H1 (cell line): ENCODE measurements around the gene MCL1. TPM values are rescaled to one million over a fixed set of nuclear protein-coding genes. Genes with fewer than 3 reads are reported as not detected.

Experiments used
- JUND ChIP-seq: IDR thresholded peaks from 2 replicates; pipeline ENCODE4 v1.6.1; 2011; ENCODE audit warnings: mild to moderate bottlenecking, improper control_type of control experiment, low read length
- RNF2 ChIP-seq: fragments of 200-900, 300-1000 bp; sonication (generic); IDR thresholded peaks from 2 replicates; pipeline ENCODE4 v1.7.1; 2016; ENCODE audit warnings: borderline replicate concordance, low read depth, mild to moderate bottlenecking, antibody characterized with exemption, low read length; ENCODE audit not compliant: poor library complexity, severe bottlenecking; ENCODE audit errors: missing control alignments
- polyA plus RNA-seq, 7 experiments: library from polyadenylated mRNA; depleted of rRNA in 3 of 7; stranded (reverse) in 5 of 7; unstranded in 2 of 7; fragments of >200 nt in 5 of 7; fragments of 200-250 nt in 2 of 7; gene quantifications; 1 replicate in 5 of 7; 2 replicates in 1 of 7; 4 replicates in 1 of 7; pipeline versions ENCODE4 v1.2.1 to v1.2.3, GENCODE V29; 2011 to 2013; ENCODE audit warnings: missing spikeins in 2 of 7, mixed read lengths in 2 of 7
- total RNA-seq: library from RNA; stranded (reverse); fragmentation: NEBNext Ultra II Directional; extraction: Animal tissue kit (Norgen Biotek cat#: 25700); gene quantifications from 2 replicates; pipeline ENCODE4 v1.2.1, GENCODE V29; 2021

MCL1 gene
- total and polyA plus RNA-seq, 2 of the 8 experiments (the other 6 are each of a cell fraction or from before 2014, with no cell fraction given), result 61.1 to 218 TPM

DNA sequence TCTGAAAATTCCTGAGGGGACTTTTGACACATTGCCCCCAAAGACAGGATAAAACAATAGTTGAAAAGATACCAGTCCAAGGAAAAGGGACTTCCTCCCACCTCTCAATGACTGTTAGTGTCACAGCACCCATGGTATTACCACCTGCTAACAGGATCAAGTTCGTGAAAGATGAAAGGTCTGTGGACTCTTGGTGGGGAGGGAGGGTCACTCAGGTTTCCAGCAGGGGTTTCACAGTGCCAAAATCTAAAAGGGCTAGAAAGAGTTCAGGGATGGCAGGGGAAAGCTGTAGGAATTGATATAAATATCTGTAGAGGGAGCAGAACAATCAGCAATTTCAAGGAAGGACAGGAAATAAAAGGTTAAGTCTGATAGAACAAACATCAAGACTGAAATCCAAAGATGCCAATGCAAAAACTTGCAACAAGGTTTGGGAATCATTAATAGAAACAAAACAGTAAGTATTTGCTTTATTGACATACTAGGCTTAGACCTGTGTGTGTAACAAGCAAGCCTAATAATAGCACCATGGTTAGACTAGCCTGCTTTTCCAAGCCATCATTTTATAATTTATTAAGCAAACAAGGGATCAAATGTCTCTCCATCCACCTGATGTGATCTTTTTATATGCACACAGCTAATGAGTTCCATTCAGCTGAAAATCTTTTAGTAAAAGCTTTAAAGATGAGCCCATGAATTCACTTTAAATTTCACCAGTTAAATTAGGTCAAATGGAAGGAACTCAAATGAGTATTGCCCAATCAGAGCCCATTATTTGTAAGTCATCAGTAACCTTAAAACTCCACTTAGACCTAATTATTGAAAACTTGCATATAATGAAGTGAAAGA is 3.7 kb downstream of the MCL1 start (continued):
- TF ChIP-seq RNF2, result no peak
- no peak for TF ChIP-seq JUND
